A549 treated with Mapracorat at 1 μM for 4 hours (cell line): Measurements from ENCODE around the gene HES2. TPM values are rescaled to one million over a fixed set of nuclear protein-coding genes. Genes with fewer than 3 reads are reported as not detected.

Source experiments
- total RNA-seq: library from RNA; stranded (reverse); fragments of 200-300 nt; extraction: Qiagen RNA extraction; gene quantifications from 5 replicates; pipeline ENCODE4 v1.2.3, GENCODE V29; 2022

HES2 gene, protein sequence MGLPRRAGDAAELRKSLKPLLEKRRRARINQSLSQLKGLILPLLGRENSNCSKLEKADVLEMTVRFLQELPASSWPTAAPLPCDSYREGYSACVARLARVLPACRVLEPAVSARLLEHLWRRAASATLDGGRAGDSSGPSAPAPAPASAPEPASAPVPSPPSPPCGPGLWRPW
- total RNA-seq, result 2.6 to 5.7 TPM (median 5.2 TPM) in 5 replicates

DNA sequence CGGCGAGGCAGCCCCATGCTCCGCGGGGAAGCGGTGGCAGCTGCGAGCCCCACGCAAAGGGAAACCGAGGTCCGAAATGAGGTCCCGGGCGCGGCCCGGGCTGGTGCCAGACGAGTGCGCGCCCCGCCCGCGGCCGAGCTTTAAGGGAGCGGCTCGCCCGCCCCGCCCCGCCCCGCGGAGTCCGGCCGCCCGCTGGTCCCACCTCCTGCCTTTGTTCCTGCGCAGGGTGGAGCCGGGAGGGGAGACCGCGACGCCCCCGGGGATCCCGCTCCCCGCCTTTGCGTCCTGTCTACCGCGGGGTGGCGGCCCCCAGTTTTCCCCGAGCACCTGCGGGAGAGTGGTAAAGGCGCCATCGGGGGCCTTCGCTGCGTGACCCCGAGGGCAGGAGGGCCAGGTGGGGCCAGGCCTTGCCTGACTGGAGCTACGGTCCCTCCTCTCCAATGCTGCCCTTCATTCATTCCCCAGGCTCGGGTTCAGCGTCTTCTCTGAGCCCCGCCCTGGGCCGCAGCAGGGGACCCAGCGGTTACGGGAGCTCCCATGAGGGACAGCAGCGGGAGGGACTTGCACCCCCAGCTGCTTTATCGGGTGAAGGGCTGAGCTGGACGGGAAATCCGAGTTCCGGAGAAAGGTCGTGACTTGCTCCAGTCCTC, at the start of gene HES2:
TSS of gene HES2 (minus strand) at position 116 of the 650 bp plus-strand sequence. CDS start at position 17, 99 bp downstream.

GRCh38 chr1:6466023-6466422, 46.3 kb upstream of the HES2 start, which contains the start of gene TNFRSF25:
Gene TNFRSF25, minus strand, starts transcription at chr1:6466173. Its CDS starts 66 bp downstream, at chr1:6466107.

GRCh38 chr1:6424619-6425593, 5.2 kb upstream of the HES2 start, which contains the start of gene ESPN:
Gene ESPN, plus strand, starts transcription at chr1:6424776. Its CDS starts 180 bp downstream, at chr1:6424956.

DNA sequence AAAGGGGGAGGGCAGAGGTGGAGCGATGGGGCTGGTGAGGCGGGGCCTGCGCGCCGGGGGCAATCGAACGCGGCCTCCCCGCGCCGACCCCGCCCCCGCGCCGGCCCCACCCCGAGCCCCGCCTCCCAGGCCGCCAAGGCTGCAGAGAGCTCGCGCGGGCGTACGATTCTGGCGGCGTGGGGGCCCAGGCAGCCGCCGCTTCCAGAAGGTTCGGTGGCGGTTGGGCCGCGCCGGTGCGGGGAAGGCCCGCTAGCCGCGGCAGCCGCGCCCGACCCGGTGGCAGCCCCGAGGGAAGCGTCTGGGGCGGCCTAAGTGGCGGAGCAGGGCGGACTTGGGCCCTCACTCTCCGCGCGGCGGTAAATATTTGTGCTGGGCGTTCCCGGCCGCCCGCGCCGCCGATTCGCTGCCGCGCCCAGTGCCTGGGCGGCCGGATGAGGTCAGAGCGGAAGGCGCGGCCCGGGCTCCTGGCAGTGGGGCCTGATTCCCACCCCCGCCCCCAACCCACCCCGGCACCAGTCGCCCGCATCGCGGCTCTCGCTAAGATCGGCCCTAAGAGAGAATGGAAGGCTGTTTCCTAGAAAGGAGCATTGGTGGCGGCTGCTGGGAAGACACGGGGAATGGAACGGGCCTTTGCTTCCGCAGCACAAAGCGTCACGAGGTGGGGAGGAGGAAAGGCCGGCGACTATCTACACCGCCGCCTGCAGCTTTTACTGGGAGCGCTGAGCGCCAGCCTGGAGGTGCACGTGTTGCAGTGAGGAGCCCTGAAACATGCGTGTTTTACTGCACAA, 26.1 kb downstream of the HES2 start, which contains the start of gene ACOT7:
TSS of gene ACOT7 (minus strand) at position 368 of the 788 bp plus-strand sequence. CDS start 368 bp downstream, outside the sequence.

Other genes starting within 250 kb of the HES2 start
- 1.2 to 2.5 TPM (median 1.4 TPM) in 5 replicates for gene CHD5, start 239.6 kb downstream of the HES2 start, total RNA-seq
- 338 to 484 TPM (median 438 TPM) in 5 replicates for gene RPL22, start 220.3 kb downstream of the HES2 start, total RNA-seq
- gene RNF207, start 213.8 kb downstream of the HES2 start, total RNA-seq, result 7.9 to 17.0 TPM (median 14.1 TPM) in 5 replicates
- gene ICMT, start 184.0 kb downstream of the HES2 start, total RNA-seq, result 48.0 to 61.3 TPM (median 58.5 TPM) in 5 replicates
- not detected in 5 replicates for gene HES3, start 175.7 kb downstream of the HES2 start, total RNA-seq
- gene GPR153, start 158.8 kb downstream of the HES2 start, total RNA-seq, result 2.6 to 3.7 TPM (median 3.4 TPM) in 5 replicates
- gene ACOT7, start 26.2 kb downstream of the HES2 start, total RNA-seq, result 68.7 to 103 TPM (median 91.2 TPM) in 5 replicates
- 0.55 to 1.0 TPM (median 0.68 TPM) in 5 replicates for gene ESPN, start 4.9 kb upstream of the HES2 start, total RNA-seq
- gene TNFRSF25, start 46.3 kb upstream of the HES2 start, total RNA-seq, result 2.3 to 4.9 TPM (median 3.4 TPM) in 5 replicates
- gene PLEKHG5, start 71.7 kb upstream of the HES2 start, total RNA-seq, result 2.6 to 4.9 TPM (median 3.3 TPM) in 5 replicates
- 3.5 to 4.9 TPM (median 3.9 TPM) in 5 replicates for gene NOL9, start 134.6 kb upstream of the HES2 start, total RNA-seq
- gene TAS1R1, start 135.4 kb upstream of the HES2 start, total RNA-seq, result not detected in 5 replicates
- gene ZBTB48, start 160.1 kb upstream of the HES2 start, total RNA-seq, result 12.0 to 18.4 TPM (median 17.1 TPM) in 5 replicates
- gene KLHL21, start 182.9 kb upstream of the HES2 start, total RNA-seq, result 14.9 to 25.9 TPM (median 21.8 TPM) in 5 replicates
- 8.0 to 11.6 TPM (median 9.5 TPM) in 5 replicates for gene PHF13, start 193.8 kb upstream of the HES2 start, total RNA-seq
- gene THAP3, start 204.9 kb upstream of the HES2 start, total RNA-seq, result 14.3 to 18.9 TPM (median 16.6 TPM) in 5 replicates